CD4-positive, CD25-positive, alpha-beta regulatory T cell (primary cell): ENCODE measurements around the gene DHX16. TPM values are rescaled to one million over a fixed set of nuclear protein-coding genes. Genes with fewer than 3 reads are reported as not detected.

Source experiments
- ATAC-seq, 2 donors: fragments of 150-1000 bp; cut with Tn5 transposase; one replicate each; pipeline ENCODE4 v1.10.0; 2021; ENCODE audit warnings: low read depth in 2 of 2, moderate number of reproducible peaks in 2 of 2, moderate library complexity in 1 of 2
- DNase-seq, 3 donors: peaks; one replicate each; pipeline versions ENCODE4 v3.0.0 to v3.0.0-alpha.2; 2012 to 2022; ENCODE audit warnings: mixed read lengths in 1 of 3
- H3K27ac ChIP-seq: one replicate; pipeline ENCODE4 v1.7.0; 2013; ENCODE audit warnings: mild to moderate bottlenecking, low read length; ENCODE audit not compliant: insufficient read depth, poor library complexity, severe bottlenecking
- H3K27me3 ChIP-seq: one replicate; pipeline ENCODE4 v1.7.0; 2013; ENCODE audit warnings: low read length; ENCODE audit not compliant: control insufficient read depth, insufficient read depth
- H3K36me3 ChIP-seq: one replicate; pipeline ENCODE4 v1.7.0; 2013; ENCODE audit warnings: mild to moderate bottlenecking, low read length, moderate library complexity; ENCODE audit not compliant: control insufficient read depth, insufficient read depth
- H3K4me1 ChIP-seq: 2 replicates; pipeline ENCODE4 v1.7.0; 2013; ENCODE audit warnings: mild to moderate bottlenecking, low read length; ENCODE audit not compliant: insufficient read depth, control insufficient read depth, poor library complexity, severe bottlenecking
- H3K4me3 ChIP-seq: one replicate; pipeline ENCODE4 v1.7.0; 2013; ENCODE audit warnings: low read depth, mild to moderate bottlenecking, low read length, moderate library complexity
- H3K9me3 ChIP-seq, 2 experiments: 1 replicate in 1 of 2; 2 replicates in 1 of 2; pipeline ENCODE4 v1.7.0; 2013; ENCODE audit warnings: low read length in 2 of 2, mild to moderate bottlenecking in 1 of 2, moderate library complexity in 1 of 2; ENCODE audit not compliant: control insufficient read depth in 2 of 2
- H3K27ac Mint-ChIP-seq, 3 donors: one replicate each; pipeline ENCODE4 v1.8.0; 2020 to 2022; ENCODE audit warnings: mild to moderate bottlenecking in 3 of 3, mixed read lengths in 3 of 3, moderate library complexity in 2 of 3
- H3K27me3 Mint-ChIP-seq: one replicate; pipeline ENCODE4 v1.8.0; 2022; ENCODE audit warnings: mild to moderate bottlenecking, mixed read lengths
- H3K36me3 Mint-ChIP-seq: one replicate; pipeline ENCODE4 v1.8.0; 2020; ENCODE audit warnings: mixed read lengths
- H3K4me1 Mint-ChIP-seq, 4 donors: one replicate each; pipeline ENCODE4 v1.8.0; 2020 to 2022; ENCODE audit warnings: mixed read lengths in 4 of 4, mild to moderate bottlenecking in 1 of 4
- H3K4me3 Mint-ChIP-seq, 4 donors: one replicate each; pipeline ENCODE4 v1.8.0; 2020 to 2022; ENCODE audit warnings: mild to moderate bottlenecking in 4 of 4, mixed read lengths in 4 of 4, moderate library complexity in 3 of 4
- H3K9me3 Mint-ChIP-seq, 7 donors: one replicate each; pipeline ENCODE4 v1.8.0; 2020 to 2022; ENCODE audit warnings: mixed read lengths in 7 of 7, mild to moderate bottlenecking in 3 of 7, moderate library complexity in 2 of 7
- polyA plus RNA-seq, 4 donors: library from polyadenylated mRNA; unstranded; fragments of 300-500 nt; fragmentation: Illumina TruSeq; gene quantifications; one replicate each; pipeline ENCODE4 v1.2.3, GENCODE V29; 2021
- total RNA-seq: library from RNA; stranded (reverse); gene quantifications from one replicate; pipeline ENCODE4 v1.2.3, GENCODE V29; 2022

Gene DHX16
- total and polyA plus RNA-seq, 5 donors from 2014 or later = 13.2 to 33.8 (median 18.7) TPM

GRCh38 chr6:30707281-30707850, 34.6 kb upstream of the DHX16 start:
- peaks cover 35% of the 10 kb centered on the region for H3K36me3 ChIP-seq
- H3K27me3 Mint-ChIP-seq = no peaks in the 10 kb centered on the region
- DNase-seq (no peak), ATAC-seq (no peak)
- H3K9me3 ChIP-seq = no peaks in the 10 kb centered on the region
- peaks cover 5 to 14% (median 10%) of the 10 kb centered on the region in 4 donors for H3K4me1 Mint-ChIP-seq
- H3K27me3 ChIP-seq = no peaks in the 10 kb centered on the region
- H3K27ac ChIP-seq = no peak overlapping the region
- H3K36me3 Mint-ChIP-seq = peaks cover 64% of the 10 kb centered on the region
- peak overlapping the region in 2 of 4 donors; percentile 2 to 30 for H3K4me3 Mint-ChIP-seq
- no peaks in the 10 kb centered on the region for H3K4me1 ChIP-seq
- peak overlapping the region in 2 of 3 donors; percentile 10 to 79 for H3K27ac Mint-ChIP-seq
- H3K9me3 Mint-ChIP-seq = no peaks in the 10 kb centered on the region
- no peak overlapping the region for H3K4me3 ChIP-seq

- H3K4me1 ChIP-seq = no peaks in the 10 kb centered on the region
- Mint-ChIP-seq H3K36me3 (peaks cover 56% of the 10 kb centered on the region), H3K9me3 (no peaks in the 10 kb centered on the region), H3K27me3 (no peaks in the 10 kb centered on the region), H3K27ac (peak overlapping the region in 1 of 3 donors; percentile 87), H3K4me3 (no peak overlapping the region), H3K4me1 (peaks cover 0 to 6% (median 4%) of the 10 kb centered on the region in 4 donors)
- no peak overlapping the region for H3K4me3 ChIP-seq
- peaks cover 21% of the 10 kb centered on the region for H3K36me3 ChIP-seq
- DNase-seq = no peak
- no peaks in the 10 kb centered on the region for H3K27me3 ChIP-seq
- H3K9me3 ChIP-seq = no peaks in the 10 kb centered on the region
- H3K27ac ChIP-seq = no peak overlapping the region
- no peak for ATAC-seq
These were observed 32.8 kb upstream of the DHX16 start for GRCh38 chr6:30705620-30706019.

- no peaks in the 10 kb centered on the region for H3K9me3 Mint-ChIP-seq
- Histone ChIP-seq H3K27ac (no peak overlapping the region), H3K4me3 (no peak overlapping the region), H3K4me1 (no peaks in the 10 kb centered on the region), H3K9me3 (no peaks in the 10 kb centered on the region), H3K27me3 (no peaks in the 10 kb centered on the region), H3K36me3 (peaks cover 25% of the 10 kb centered on the region)
- no peaks in the 10 kb centered on the region for H3K27me3 Mint-ChIP-seq
- H3K4me3 Mint-ChIP-seq = no peak overlapping the region
- peaks cover 0 to 6% (median 4%) of the 10 kb centered on the region in 4 donors for H3K4me1 Mint-ChIP-seq
- no peak for ATAC-seq
- H3K27ac Mint-ChIP-seq = peak overlapping the region in 2 of 3 donors; percentile 62 to 82
- DNase-seq = no peak
- H3K36me3 Mint-ChIP-seq = peaks cover 48% of the 10 kb centered on the region
These were observed 31.0 kb upstream of the DHX16 start for GRCh38 chr6:30703821-30704220.

GRCh38 chr6:30703011-30703410, 30.2 kb upstream of the DHX16 start:
- H3K27ac Mint-ChIP-seq = no peak overlapping the region
- H3K36me3 Mint-ChIP-seq = peaks cover 45% of the 10 kb centered on the region
- no peak overlapping the region for H3K4me3 ChIP-seq
- H3K27me3 ChIP-seq = no peaks in the 10 kb centered on the region
- no peaks in the 10 kb centered on the region for H3K9me3 Mint-ChIP-seq
- no peaks in the 10 kb centered on the region for H3K4me1 ChIP-seq
- H3K27ac ChIP-seq = no peak overlapping the region
- H3K27me3 Mint-ChIP-seq = no peaks in the 10 kb centered on the region
- no peak overlapping the region for H3K4me3 Mint-ChIP-seq
- H3K9me3 ChIP-seq = no peaks in the 10 kb centered on the region
- H3K4me1 Mint-ChIP-seq = peaks cover 0 to 6% (median 4%) of the 10 kb centered on the region in 4 donors
- ATAC-seq (no peak), DNase-seq (no peak)
- peaks cover 22% of the 10 kb centered on the region for H3K36me3 ChIP-seq

- Mint-ChIP-seq H3K4me3 (no peak overlapping the region), H3K9me3 (no peaks in the 10 kb centered on the region), H3K27ac (no peak overlapping the region), H3K4me1 (peaks cover 0 to 4% (median 1%) of the 10 kb centered on the region in 4 donors), H3K27me3 (no peaks in the 10 kb centered on the region), H3K36me3 (peaks cover 30% of the 10 kb centered on the region)
- Histone ChIP-seq H3K4me3 (no peak overlapping the region), H3K4me1 (no peaks in the 10 kb centered on the region), H3K36me3 (peaks cover 10% of the 10 kb centered on the region), H3K27me3 (no peaks in the 10 kb centered on the region), H3K27ac (no peak overlapping the region), H3K9me3 (no peaks in the 10 kb centered on the region)
- no peak for ATAC-seq
- no peak for DNase-seq
These were observed 27.5 kb upstream of the DHX16 start for GRCh38 chr6:30700340-30700739.

- Mint-ChIP-seq H3K27ac (no peak overlapping the region), H3K36me3 (peaks cover 1% of the 10 kb centered on the region), H3K4me1 (peaks cover under 1 to 8% (median 6%) of the 10 kb centered on the region in 4 donors), H3K27me3 (no peaks in the 10 kb centered on the region), H3K4me3 (no peak overlapping the region), H3K9me3 (no peaks in the 10 kb centered on the region)
- no peaks in the 10 kb centered on the region for H3K9me3 ChIP-seq
- DNase-seq (no peak), ATAC-seq (no peak)
- H3K27ac ChIP-seq = no peak overlapping the region
- H3K4me3 ChIP-seq = no peak overlapping the region
- no peaks in the 10 kb centered on the region for H3K4me1 ChIP-seq
- H3K36me3 ChIP-seq = peaks cover 5% of the 10 kb centered on the region
- no peaks in the 10 kb centered on the region for H3K27me3 ChIP-seq
These were observed 23.6 kb upstream of the DHX16 start for GRCh38 chr6:30696432-30696831.

GRCh38 chr6:30691208-30691847, 18.5 kb upstream of the DHX16 start:
- H3K9me3 ChIP-seq = no peaks in the 10 kb centered on the region
- ATAC-seq (no peak), DNase-seq (no peak)
- Mint-ChIP-seq H3K9me3 (no peaks in the 10 kb centered on the region), H3K4me3 (peak overlapping the region; percentile 89 to 95 (median 92)), H3K4me1 (peaks cover 11 to 47% (median 36%) of the 10 kb centered on the region in 4 donors), H3K27me3 (no peaks in the 10 kb centered on the region), H3K36me3 (peaks cover under 1% of the 10 kb centered on the region), H3K27ac (peak overlapping the region; percentile 26 to 98 (median 94))
- H3K4me1 ChIP-seq = peaks cover 45% of the 10 kb centered on the region
- peak overlapping the region; percentile 78 for H3K4me3 ChIP-seq
- no peaks in the 10 kb centered on the region for H3K27me3 ChIP-seq
- no peaks in the 10 kb centered on the region for H3K36me3 ChIP-seq
- H3K27ac ChIP-seq = peak overlapping the region; percentile 42
